ENCODE measurements around the gene HEXB.

Gene HEXB

GRCh38 chr5:74660873-74661272 lies 24.2 kb upstream of the HEXB start:
- H3K79me2 ChIP-seq (ENCODE audit: low read length): no peaks in the 10 kb centered on the region
- H2AFZ ChIP-seq (ENCODE audit: low read length): no peak overlapping the region
- TF ChIP-seq CTCF (IDR thresholded peaks at IDR 0.05; ENCODE audit: low read length): no peak
- TF ChIP-seq EZH2 (optimal IDR thresholded peaks at IDR 0.05; ENCODE audit: low read depth, low read length): no peak
- no peak for TF ChIP-seq EZH2phosphoT487 (IDR thresholded peaks at IDR 0.05; ENCODE audit: low read length)
- no peaks in the 10 kb centered on the region for H3K36me3 ChIP-seq (replicated peaks; ENCODE audit: insufficient read depth, low read length)
- no peak overlapping the region for H3K27ac ChIP-seq (ENCODE audit: low read length)
- H3K4me3 ChIP-seq (ENCODE audit: low read length): no peak overlapping the region
- DNase-seq: no peak
- H3K4me1 ChIP-seq (ENCODE audit: low read length): no peaks in the 10 kb centered on the region
- no peaks in the 10 kb centered on the region for H4K20me1 ChIP-seq (ENCODE audit: insufficient read depth, low read length)
- H3F3A ChIP-seq (ENCODE audit: insufficient read depth, low read length): no peaks in the 10 kb centered on the region
- H3K27me3 ChIP-seq (replicated peaks; ENCODE audit: insufficient read depth, low read length): no peaks in the 10 kb centered on the region
- no peaks in the 10 kb centered on the region for H3K9me3 ChIP-seq (replicated peaks; ENCODE audit: insufficient read depth, low read length)
- no peaks in the 10 kb centered on the region for H3K9me2 ChIP-seq (replicated peaks; ENCODE audit: insufficient read depth, low read length)
- H3K4me2 ChIP-seq (ENCODE audit: low read depth, low read length): no peak overlapping the region
- H3K9ac ChIP-seq (ENCODE audit: low read length): no peak overlapping the region

GRCh38 chr5:74664551-74664950 lies 20.5 kb upstream of the HEXB start:
- TF ChIP-seq EZH2 (optimal IDR thresholded peaks at IDR 0.05; ENCODE audit: low read depth, low read length): no peak
- TF ChIP-seq EZH2phosphoT487 (IDR thresholded peaks at IDR 0.05; ENCODE audit: low read length): no peak
- TF ChIP-seq CTCF (IDR thresholded peaks at IDR 0.05; ENCODE audit: low read length): no peak

GRCh38 chr5:74665273-74665672 lies 19.8 kb upstream of the HEXB start:
- Histone ChIP-seq H3K9ac (ENCODE audit: low read length) (no peak overlapping the region), H3K4me1 (ENCODE audit: low read length) (no peaks in the 10 kb centered on the region)
- TF ChIP-seq CTCF (IDR thresholded peaks at IDR 0.05; ENCODE audit: low read length): no peak
- TF ChIP-seq EZH2 (optimal IDR thresholded peaks at IDR 0.05; ENCODE audit: low read depth, low read length): no peak
- TF ChIP-seq EZH2phosphoT487 (IDR thresholded peaks at IDR 0.05; ENCODE audit: low read length): no peak

More at GRCh38 chr5:74664551-74664950, 20.5 kb upstream of the HEXB start:
- Histone ChIP-seq H3F3A (ENCODE audit: insufficient read depth, low read length) (no peaks in the 10 kb centered on the region), H2AFZ (ENCODE audit: low read length) (no peak overlapping the region), H3K4me2 (ENCODE audit: low read depth, low read length) (no peak overlapping the region), H3K36me3 (replicated peaks; ENCODE audit: insufficient read depth, low read length) (no peaks in the 10 kb centered on the region), H3K9me3 (replicated peaks; ENCODE audit: insufficient read depth, low read length) (no peaks in the 10 kb centered on the region), H3K9ac (ENCODE audit: low read length) (no peak overlapping the region), H3K4me1 (ENCODE audit: low read length) (no peaks in the 10 kb centered on the region), H3K79me2 (ENCODE audit: low read length) (no peaks in the 10 kb centered on the region), H3K27ac (ENCODE audit: low read length) (no peak overlapping the region), H3K27me3 (replicated peaks; ENCODE audit: insufficient read depth, low read length) (no peaks in the 10 kb centered on the region), H4K20me1 (ENCODE audit: insufficient read depth, low read length) (no peaks in the 10 kb centered on the region), H3K4me3 (ENCODE audit: low read length) (no peak overlapping the region), H3K9me2 (replicated peaks; ENCODE audit: insufficient read depth, low read length) (no peaks in the 10 kb centered on the region)
- no peak for DNase-seq

More at GRCh38 chr5:74665273-74665672, 19.8 kb upstream of the HEXB start:
- no peak for DNase-seq
- H3K36me3 ChIP-seq (replicated peaks; ENCODE audit: insufficient read depth, low read length): no peaks in the 10 kb centered on the region
- no peak overlapping the region for H2AFZ ChIP-seq (ENCODE audit: low read length)
- H3K4me2 ChIP-seq (ENCODE audit: low read depth, low read length): no peak overlapping the region
- no peak overlapping the region for H3K4me3 ChIP-seq (ENCODE audit: low read length)
- no peaks in the 10 kb centered on the region for H3K79me2 ChIP-seq (ENCODE audit: low read length)
- H3F3A ChIP-seq (ENCODE audit: insufficient read depth, low read length): no peaks in the 10 kb centered on the region
- H4K20me1 ChIP-seq (ENCODE audit: insufficient read depth, low read length): no peaks in the 10 kb centered on the region
- no peaks in the 10 kb centered on the region for H3K9me3 ChIP-seq (replicated peaks; ENCODE audit: insufficient read depth, low read length)
- H3K27ac ChIP-seq (ENCODE audit: low read length): no peak overlapping the region
- no peaks in the 10 kb centered on the region for H3K27me3 ChIP-seq (replicated peaks; ENCODE audit: insufficient read depth, low read length)
- H3K9me2 ChIP-seq (replicated peaks; ENCODE audit: insufficient read depth, low read length): no peaks in the 10 kb centered on the region
